Kidney (tissue), 14 donors: ENCODE data around the gene CALN1. TPM values are rescaled to one million over a fixed set of nuclear protein-coding genes. Genes with fewer than 3 reads are reported as not detected.

Experiments used
- DNase-seq, 5 donors: peaks; one replicate each; pipeline ENCODE4 v3.0.0-alpha.2; 2013 to 2020
- FAIRE-seq: peaks from 2 replicates; lab custom pipeline; 2012; peaks lifted over from hg19 to GRCh38; lab: Jason Lieb, UNC
- H3K27ac ChIP-seq, 2 donors: one replicate each; pipeline ENCODE4 v1.7.0; 2013; ENCODE audit warnings: low read depth in 2 of 2, low read length in 2 of 2, inconsistent platforms in 1 of 2
- H3K27me3 ChIP-seq: one replicate; pipeline ENCODE4 v1.7.1; 2013; ENCODE audit warnings: low read length, inconsistent platforms; ENCODE audit not compliant: control insufficient read depth, insufficient read depth
- H3K36me3 ChIP-seq, 3 donors: one replicate each; pipeline versions ENCODE4 v1.7.0 to v1.7.1; 2013; ENCODE audit warnings: low read length in 3 of 3, control low read depth in 1 of 3, inconsistent platforms in 1 of 3; ENCODE audit not compliant: insufficient read depth in 3 of 3, control insufficient read depth in 2 of 3
- H3K4me1 ChIP-seq, 3 donors: one replicate each; pipeline versions ENCODE4 v1.7.0 to v1.7.1; 2013; ENCODE audit warnings: low read length in 3 of 3, inconsistent platforms in 1 of 3, low read depth in 1 of 3; ENCODE audit not compliant: control insufficient read depth in 2 of 3, insufficient read depth in 2 of 3
- H3K4me3 ChIP-seq, 3 donors: one replicate each; pipeline versions ENCODE4 v1.7.0 to v1.8.1; 2013; ENCODE audit warnings: low read length in 3 of 3, control low read depth in 1 of 3, inconsistent platforms in 1 of 3
- H3K9ac ChIP-seq, 3 donors: one replicate each; pipeline versions ENCODE4 v1.7.0 to v1.7.1; 2013; ENCODE audit warnings: low read length in 3 of 3, control low read depth in 1 of 3, inconsistent platforms in 1 of 3
- H3K9me3 ChIP-seq, 3 donors: one replicate each; pipeline versions ENCODE4 v1.7.0 to v1.7.1; 2013; ENCODE audit warnings: low read length in 3 of 3, control low read depth in 1 of 3, inconsistent platforms in 1 of 3; ENCODE audit not compliant: control insufficient read depth in 2 of 3, insufficient read depth in 1 of 3
- CTCF ChIP-seq: IDR thresholded peaks from 3 replicates; pipeline ENCODE4 v1.5.1; 2012; ENCODE audit warnings: mild to moderate bottlenecking, moderate library complexity, borderline replicate concordance; ENCODE audit not compliant: insufficient read depth; ENCODE audit errors: extremely low read depth
- intact Hi-C: fragments of 100-400 bp; cut with DNase I; formaldehyde crosslinking; loops from one replicate; pipeline ENCODE4 v1.11.1; 2022
- polyA plus RNA-seq: library from polyadenylated mRNA; stranded (reverse); fragments of 350-450 nt; fragmentation: Illumina TruSeq; extraction: RNeasy Lipid Tissue Mini Kit (QIAGEN cat#74804); gene quantifications from one replicate; pipeline ENCODE4 v1.2.3, GENCODE V29; 2014; ENCODE audit warnings: low read depth, low replicate concordance; ENCODE audit not compliant: insufficient read depth
- total RNA-seq: library from RNA; stranded (reverse); fragmentation: NEBNext Ultra II Directional; extraction: Animal tissue kit (Norgen Biotek cat#: 25700); gene quantifications from one replicate; pipeline ENCODE4 v1.2.1, GENCODE V29; 2021
- donor health status: control.
- donor health status: control.
- donor health status: control.
- donor health status: control.
- donor health status: control.
- donor health status: DM: yes; HTN: yes; CAD: no.
- donor health status: Normal renal cell carcinoma (clear cell type).

CALN1 gene
- total and polyA plus RNA-seq, 2 donors from 2014 or later, result not detected

DNA sequence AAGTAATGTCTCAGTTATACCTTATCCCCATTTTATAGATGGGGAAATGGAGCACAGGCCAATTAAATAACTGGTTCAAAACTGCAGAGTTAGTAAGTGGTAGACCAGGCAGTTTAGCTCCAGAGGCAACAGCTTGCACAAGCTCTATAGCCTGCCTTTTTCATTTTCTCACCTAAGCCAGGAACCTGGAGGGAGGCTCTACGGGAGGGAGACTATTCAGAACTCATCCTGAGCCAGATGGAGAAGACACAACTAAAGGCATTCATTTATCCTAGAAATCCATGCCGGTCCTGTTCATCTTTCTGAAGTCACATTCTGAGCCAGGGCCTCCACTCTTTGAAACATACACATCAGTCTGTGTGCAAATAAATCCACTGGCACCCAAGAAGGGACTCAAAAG, 103.2 kb downstream of the CALN1 start:
- no peak for FAIRE-seq
- no peak overlapping the region for H3K9ac ChIP-seq
- intact Hi-C loops, result no loop called here
- H3K27me3 ChIP-seq, result no peaks in the 10 kb centered on the region
- no peak overlapping the region for H3K27ac ChIP-seq
- no peaks in the 10 kb centered on the region for H3K36me3 ChIP-seq
- TF ChIP-seq CTCF, result no peak
- no peak for DNase-seq
- no peaks in the 10 kb centered on the region for H3K4me1 ChIP-seq
- H3K9me3 ChIP-seq, result no peaks in the 10 kb centered on the region
- no peak overlapping the region for H3K4me3 ChIP-seq

DNA sequence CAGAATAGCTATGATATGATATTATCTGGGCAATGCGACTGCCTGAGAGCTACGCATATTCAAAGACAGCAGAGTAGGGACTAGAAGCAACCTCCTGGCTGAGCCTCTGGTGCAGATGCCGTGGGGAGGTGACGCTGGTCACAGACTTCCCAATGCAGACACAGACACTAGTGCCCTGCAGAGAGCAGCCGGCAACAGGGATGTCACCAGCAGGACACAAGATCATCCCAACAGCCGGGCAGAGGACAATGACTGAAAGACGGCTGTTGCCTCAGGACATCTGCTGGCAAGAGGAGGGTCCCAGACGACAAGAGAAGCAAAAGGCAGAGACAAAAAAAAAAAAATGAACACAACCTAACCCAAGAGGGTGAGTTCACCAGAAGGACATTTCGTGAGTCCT, 104.6 kb downstream of the CALN1 start:
- H3K4me3 ChIP-seq, result no peak overlapping the region
- H3K9me3 ChIP-seq, result no peaks in the 10 kb centered on the region
- H3K36me3 ChIP-seq, result no peaks in the 10 kb centered on the region
- intact Hi-C loops, result no loop called here
- no peak overlapping the region for H3K27ac ChIP-seq
- DNase-seq (no peak), FAIRE-seq (no peak)
- H3K9ac ChIP-seq, result no peak overlapping the region
- no peak for TF ChIP-seq CTCF
- no peaks in the 10 kb centered on the region for H3K27me3 ChIP-seq
- H3K4me1 ChIP-seq, result no peaks in the 10 kb centered on the region

GRCh38 chr7:72298912-72299311, 113.2 kb downstream of the CALN1 start:
- intact Hi-C loops, result no loop called here
- FAIRE-seq, result no peak
- TF ChIP-seq CTCF, result no peak

GRCh38 chr7:72298091-72298490, 114.0 kb downstream of the CALN1 start:
- no peaks in the 10 kb centered on the region for H3K36me3 ChIP-seq
- H3K4me1 ChIP-seq, result no peaks in the 10 kb centered on the region
- no peak for TF ChIP-seq CTCF
- H3K9me3 ChIP-seq, result no peaks in the 10 kb centered on the region
- no peak overlapping the region for H3K4me3 ChIP-seq
- no peak overlapping the region for H3K9ac ChIP-seq
- no peak overlapping the region for H3K27ac ChIP-seq
- DNase-seq, result no peak
- intact Hi-C loops, result no loop called here
- no peak for FAIRE-seq
- no peaks in the 10 kb centered on the region for H3K27me3 ChIP-seq

More at GRCh38 chr7:72298912-72299311, 113.2 kb downstream of the CALN1 start:
- H3K4me3 ChIP-seq, result no peak overlapping the region
- H3K9me3 ChIP-seq, result no peaks in the 10 kb centered on the region
- H3K36me3 ChIP-seq, result no peaks in the 10 kb centered on the region
- DNase-seq, result no peak
- no peaks in the 10 kb centered on the region for H3K4me1 ChIP-seq
- H3K9ac ChIP-seq, result no peak overlapping the region
- H3K27me3 ChIP-seq, result no peaks in the 10 kb centered on the region
- H3K27ac ChIP-seq, result no peak overlapping the region
